H7 (cell line): ENCODE data around the gene PARD6G. TPM values are rescaled to one million over a fixed set of nuclear protein-coding genes. Genes with fewer than 3 reads are reported as not detected.
"Not testable (repeated sequence)": the region's sequence is repeated elsewhere in the genome, so short reads cannot be mapped to it uniquely, and the experiment has no call there.

Experiments used
- DNase-seq: peaks from one replicate; pipeline ENCODE4 v3.0.0; 2012
- H3K27me3 ChIP-seq: 2 replicates; pipeline ENCODE4 v1.6.0; 2011; ENCODE audit warnings: mild to moderate bottlenecking, low read length; ENCODE audit not compliant: control insufficient read depth, insufficient read depth
- H3K36me3 ChIP-seq: replicated peaks from 2 replicates; pipeline ENCODE4 v1.5.1; 2011; ENCODE audit warnings: low read length; ENCODE audit not compliant: control insufficient read depth, insufficient read depth
- H3K4me3 ChIP-seq: 2 replicates; pipeline ENCODE4 v1.5.1; 2011; ENCODE audit warnings: low read depth, mild to moderate bottlenecking, control low read depth, low read length, moderate library complexity; ENCODE audit not compliant: insufficient read depth
- total RNA-seq: library from RNA; depleted of rRNA; stranded (reverse); fragments of >200 nt; shearing (Covaris generic); gene quantifications from 2 replicates; pipeline ENCODE4 v1.2.3, GENCODE V29; 2014

PARD6G gene
- total RNA-seq, 1 experiment from 2014 or later, result 6.3 TPM

DNA sequence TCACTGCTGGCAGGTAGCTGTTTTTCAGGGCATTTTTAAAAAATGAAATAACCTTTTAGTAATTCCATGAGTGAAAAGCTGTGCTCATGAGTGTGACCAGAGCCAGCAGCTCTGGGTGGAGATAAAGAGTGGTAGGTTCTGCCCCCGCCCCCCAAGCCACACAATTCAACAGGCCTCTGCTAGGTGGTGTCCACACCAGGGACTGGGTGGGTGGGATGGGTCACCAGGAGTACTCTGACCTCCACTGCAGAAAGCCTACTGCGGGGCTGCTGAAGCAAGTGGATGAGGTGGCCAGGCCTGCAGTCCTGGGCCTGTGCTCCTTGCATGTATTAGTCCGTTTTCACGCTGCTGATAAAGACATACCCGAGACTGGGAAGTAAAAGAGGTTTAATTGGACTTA is 15.3 kb downstream of the PARD6G start:
- DNase-seq, result peak; percentile 8
- Histone ChIP-seq H3K27me3 (no peaks in the 10 kb centered on the region), H3K4me3 (no peak overlapping the region), H3K36me3 (no peaks in the 10 kb centered on the region; the same call in 1 of the 2 replicates)

DNA sequence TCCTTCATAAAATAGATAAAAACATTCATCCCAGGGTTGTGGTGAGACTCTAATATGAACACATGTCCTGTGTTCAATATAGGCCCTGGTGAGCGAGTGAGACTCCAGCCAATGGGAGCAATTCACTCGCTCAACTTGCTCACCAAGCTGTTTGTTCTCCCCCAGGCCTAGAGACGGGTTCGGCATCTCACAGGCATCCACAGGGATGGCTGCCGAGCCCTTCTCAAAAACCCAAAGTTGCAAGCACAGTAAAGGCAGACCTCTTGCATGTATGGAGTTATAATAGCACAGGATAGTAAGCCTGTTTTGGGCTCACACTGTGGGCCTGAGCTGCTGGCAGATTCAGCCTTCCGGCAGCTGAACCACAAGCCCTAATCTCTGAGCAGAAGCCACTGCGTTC is 15.7 kb downstream of the PARD6G start:
- DNase-seq, result no peak
- Histone ChIP-seq H3K4me3 (no peak overlapping the region), H3K27me3 (no peaks in the 10 kb centered on the region), H3K36me3 (no peaks in the 10 kb centered on the region; the same call in 1 of the 2 replicates)

DNA sequence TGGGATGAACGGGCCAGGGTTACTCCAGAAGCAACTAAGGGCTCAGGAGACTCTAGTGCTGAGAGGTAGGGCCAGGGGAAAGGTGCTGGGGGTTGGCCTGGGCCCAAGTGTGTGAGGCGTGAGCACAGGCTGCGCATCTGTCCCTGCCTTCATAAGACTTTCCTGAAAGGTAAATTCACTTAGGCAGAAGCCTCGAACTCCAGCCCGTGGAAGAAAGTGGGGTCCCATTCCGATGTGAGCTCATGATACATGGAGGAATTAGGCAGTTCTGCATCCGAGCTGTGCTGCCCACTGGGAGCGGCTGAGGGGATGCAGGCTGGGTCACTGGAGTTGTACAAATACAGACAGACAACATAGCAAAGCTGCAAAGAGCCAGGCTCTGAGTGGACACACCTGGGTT is 16.2 kb downstream of the PARD6G start:
- no peaks in the 10 kb centered on the region; the same call in 1 of the 2 replicates for H3K36me3 ChIP-seq
- DNase-seq, result no peak

DNA sequence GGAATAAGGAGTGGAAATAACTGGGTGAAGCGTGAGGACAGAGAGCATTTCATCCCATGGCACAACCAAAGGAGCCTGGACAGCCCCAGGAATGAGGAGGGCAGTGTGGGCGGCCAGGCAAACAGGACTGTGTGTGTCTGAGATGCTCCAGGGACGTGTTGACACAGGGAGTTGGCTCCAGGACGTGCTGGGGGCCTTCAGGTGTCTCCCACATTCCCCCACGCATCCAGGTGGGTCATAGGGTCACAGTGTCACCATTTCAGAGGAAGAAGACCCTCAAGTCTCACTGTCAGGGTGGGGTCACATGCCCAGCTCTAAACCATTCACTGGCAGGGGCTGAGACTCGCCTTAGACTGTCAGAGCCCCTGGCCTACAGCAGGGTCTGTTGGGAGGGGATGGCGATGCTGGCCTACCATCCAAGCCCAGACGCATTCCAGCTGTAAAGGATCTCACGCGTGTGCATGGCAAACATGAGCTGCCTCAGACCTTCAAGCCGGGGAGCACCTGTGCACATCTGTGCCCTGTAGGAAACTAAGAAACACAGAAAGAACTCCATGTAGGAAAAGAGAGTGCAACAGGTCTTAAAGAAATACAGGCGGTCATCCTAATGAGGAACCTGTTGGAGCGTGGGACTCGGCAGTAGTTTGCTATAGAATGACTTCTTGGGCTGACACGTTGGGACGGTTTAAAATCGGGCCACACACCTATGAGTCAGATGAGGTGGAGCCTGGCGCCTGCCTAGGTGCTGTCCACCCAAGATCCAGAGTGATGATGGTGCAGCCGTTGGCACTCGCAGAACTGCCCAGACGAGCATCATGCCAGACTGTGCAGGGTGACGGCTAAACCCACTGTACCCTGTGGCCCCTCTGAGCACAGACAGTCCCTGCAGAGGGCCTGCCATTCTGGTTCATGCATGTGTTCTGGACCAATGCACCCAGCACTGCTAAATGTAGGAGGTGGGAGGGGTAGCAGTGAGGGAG is 17.3 kb downstream of the PARD6G start:
- Histone ChIP-seq H3K4me3 (no peak overlapping the region), H3K27me3 (no peaks in the 10 kb centered on the region), H3K36me3 (no peaks in the 10 kb centered on the region; the same call in 1 of the 2 replicates)
- peak; percentile 10 for DNase-seq

More for the DNA sequence above, 16.2 kb downstream of the PARD6G start:
- Histone ChIP-seq H3K4me3 (no peak overlapping the region), H3K27me3 (no peaks in the 10 kb centered on the region)

- Histone ChIP-seq H3K4me3 (no peak overlapping the region), H3K27me3 (no peaks in the 10 kb centered on the region), H3K36me3 (no peaks in the 10 kb centered on the region; the same call in 1 of the 2 replicates)
- peak; percentile 8 for DNase-seq
Measured at GRCh38 chr18:80229363-80229762, 18.0 kb downstream of the PARD6G start.

DNA sequence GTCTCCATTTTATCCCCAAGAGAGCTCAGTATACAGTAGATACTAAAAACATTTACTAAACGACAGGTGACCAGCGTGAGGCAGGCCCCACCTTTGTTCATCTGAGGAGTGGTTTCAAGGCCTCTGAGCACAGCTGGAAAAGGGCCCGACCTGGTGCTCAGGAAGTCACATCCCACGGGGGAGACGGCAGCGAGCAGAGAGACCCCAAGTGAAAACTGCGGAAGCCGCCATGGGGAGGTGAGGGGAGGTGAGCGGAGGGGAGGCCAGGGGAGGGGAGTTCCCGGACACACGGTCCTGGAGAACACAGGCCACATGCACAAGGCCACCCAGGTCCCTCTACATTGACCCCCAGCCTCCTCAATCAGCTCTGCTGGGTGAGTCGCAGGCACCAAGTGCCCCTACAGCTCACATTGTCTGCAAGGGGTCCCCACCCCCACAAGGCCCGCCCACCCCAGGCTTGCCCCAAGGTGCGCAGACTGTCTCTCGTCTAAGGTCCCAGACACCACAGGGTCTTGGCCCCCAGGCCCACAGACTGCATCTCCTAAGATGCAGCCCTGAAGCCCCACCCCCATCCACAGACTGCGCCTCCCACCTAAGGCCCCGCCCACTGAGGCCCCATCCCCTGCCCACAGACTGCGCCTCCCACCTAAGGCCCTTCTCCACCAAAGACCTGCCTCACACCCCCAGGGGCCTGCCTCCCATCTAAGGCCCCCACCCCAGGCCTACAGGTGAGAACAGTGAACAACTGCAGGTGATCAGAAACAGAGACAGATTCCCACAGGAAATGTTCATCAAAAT is 19.1 kb downstream of the PARD6G start:
- no peaks in the 10 kb centered on the region; the same call in 1 of the 2 replicates for H3K36me3 ChIP-seq
- peak; percentile 71 for DNase-seq
- H3K27me3 ChIP-seq, result no peaks in the 10 kb centered on the region
- H3K4me3 ChIP-seq, result no peak overlapping the region

- no peak overlapping the region for H3K4me3 ChIP-seq
- H3K27me3 ChIP-seq, result no peaks in the 10 kb centered on the region
- DNase-seq, result no peak
- no peaks in the 10 kb centered on the region; the same call in 1 of the 2 replicates for H3K36me3 ChIP-seq
Measured at GRCh38 chr18:80227472-80227871, 19.8 kb downstream of the PARD6G start.

DNA sequence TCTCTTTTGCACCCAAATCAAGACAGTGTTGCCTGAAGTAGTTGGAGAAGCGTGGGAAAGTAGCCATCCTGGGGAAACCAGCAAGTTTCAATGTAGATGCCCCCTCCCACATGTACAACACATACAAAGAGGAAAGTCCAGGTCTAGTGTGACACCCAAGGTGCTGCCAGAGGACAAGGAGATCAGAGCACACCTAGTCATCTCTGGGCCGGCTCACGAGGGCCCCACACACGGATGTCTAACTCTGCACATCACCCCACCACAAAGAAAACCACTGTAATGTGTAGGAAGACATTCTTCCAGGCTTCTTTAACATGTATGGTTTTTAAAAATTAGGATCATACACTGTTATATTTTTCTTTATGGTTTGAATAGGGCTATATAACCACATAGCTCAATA is 21.6 kb downstream of the PARD6G start:
- H3K36me3 ChIP-seq, result no peaks in the 10 kb centered on the region; the same call in 1 of the 2 replicates
- DNase-seq, result peak; percentile 10
- H3K27me3 ChIP-seq, result no peaks in the 10 kb centered on the region
- H3K4me3 ChIP-seq, result no peak overlapping the region

DNA sequence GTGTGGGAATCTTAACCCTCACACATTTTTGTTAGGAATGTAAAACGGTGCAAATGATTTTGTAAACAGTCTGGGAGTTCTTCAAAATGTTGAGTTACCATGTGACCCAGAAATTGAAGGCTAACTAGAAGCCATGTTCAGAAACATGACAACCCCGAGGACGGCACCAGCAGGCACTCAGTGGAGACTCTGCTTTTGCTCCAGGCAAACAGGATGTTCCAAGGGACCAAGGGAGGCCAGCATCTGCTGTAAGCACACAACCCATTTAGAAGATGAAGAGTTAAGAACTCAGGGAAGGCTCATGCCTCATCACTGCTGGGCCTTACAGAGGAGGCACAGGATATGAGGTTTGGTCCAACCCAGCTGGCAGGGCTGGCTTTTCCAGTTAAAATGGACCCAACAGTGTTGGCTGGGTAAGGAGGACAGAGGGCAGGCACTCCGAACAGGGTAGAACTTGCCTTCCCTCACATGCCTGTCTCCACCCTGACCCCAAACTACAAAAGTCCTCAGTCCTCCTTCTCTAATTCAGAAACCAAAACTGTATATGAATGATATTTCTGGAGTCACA is 23.6 kb downstream of the PARD6G start:
- Histone ChIP-seq H3K4me3 (no peak overlapping the region), H3K36me3 (no peaks in the 10 kb centered on the region), H3K27me3 (no peaks in the 10 kb centered on the region)
- no peak for DNase-seq

GRCh38 chr18:80219488-80219887 is 27.8 kb downstream of the PARD6G start:
- H3K27me3 ChIP-seq, H3K4me3 ChIP-seq, DNase-seq, H3K36me3 ChIP-seq: not testable (repeated sequence)

DNA sequence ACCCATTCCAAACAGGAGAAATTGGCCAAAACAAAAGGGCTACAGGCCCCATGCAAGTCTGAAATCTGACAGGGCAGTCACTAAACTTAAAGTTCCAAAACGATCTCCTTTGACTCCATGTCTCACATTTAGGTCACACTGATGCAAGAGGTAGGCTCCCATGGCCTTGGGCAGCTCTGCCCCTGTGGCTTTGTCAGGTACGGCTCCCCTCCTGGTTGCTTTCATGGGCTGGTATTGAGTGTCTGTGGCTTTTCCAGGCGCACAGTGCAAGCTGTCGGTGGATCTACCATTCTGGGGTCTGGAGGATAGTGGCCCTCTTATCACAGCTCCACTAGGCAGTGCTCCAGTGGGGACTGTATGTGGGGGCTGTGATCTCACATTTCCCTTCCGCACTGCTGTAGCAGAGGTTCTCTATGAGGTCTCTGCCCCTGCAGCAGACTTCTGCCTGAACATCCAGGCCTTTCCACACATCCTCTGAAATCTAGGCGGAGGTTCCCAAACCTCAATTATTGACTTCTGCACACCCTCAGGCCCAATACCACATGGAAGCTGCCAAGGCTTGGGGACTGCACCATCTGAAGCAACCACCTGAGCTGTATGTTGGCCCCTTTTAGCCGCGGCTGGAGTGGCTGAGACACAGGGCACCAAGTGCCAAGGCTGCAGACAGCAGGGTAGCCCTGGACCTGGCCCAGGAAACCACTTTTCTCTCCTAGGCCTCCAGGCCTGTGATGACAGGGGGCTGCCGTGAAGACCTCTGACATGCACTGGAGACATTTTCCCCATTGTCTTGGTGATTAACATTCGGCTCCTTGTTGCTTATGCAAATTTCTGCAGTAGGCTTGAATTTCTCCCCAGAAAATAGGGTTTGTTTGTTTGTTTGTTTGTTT is 28.7 kb downstream of the PARD6G start:
- H3K4me3 ChIP-seq, result no peak overlapping the region
- H3K36me3 ChIP-seq, result no peaks in the 10 kb centered on the region
- DNase-seq, result no peak
- H3K27me3 ChIP-seq, result no peaks in the 10 kb centered on the region

- H3K4me3 ChIP-seq, result no peak overlapping the region
- H3K27me3 ChIP-seq, result no peaks in the 10 kb centered on the region
- no peak for DNase-seq
- H3K36me3 ChIP-seq, result no peaks in the 10 kb centered on the region
Measured at GRCh38 chr18:80213182-80213581, 34.1 kb downstream of the PARD6G start.

GRCh38 chr18:80210312-80211083 is 36.8 kb downstream of the PARD6G start:
- DNase-seq, result peak; percentile 15
- Histone ChIP-seq H3K36me3 (no peaks in the 10 kb centered on the region), H3K4me3 (no peak overlapping the region), H3K27me3 (no peaks in the 10 kb centered on the region)
